Astrocyte of the cerebellum (primary cell): ENCODE measurements around the gene ASB1.

Experiments used
- DNase-seq: peaks from one replicate; pipeline ENCODE4 v3.0.0-alpha.2; 2011; ENCODE audit warnings: low read depth
- H3K4me3 ChIP-seq: 2 replicates; pipeline ENCODE4 v1.5.1; 2011; ENCODE audit warnings: mild to moderate bottlenecking, low read depth, low read length, moderate library complexity
- in situ Hi-C: cut with HindIII; loops from 2 replicates; pipeline ENCODE4 v1.10.0; 2017; ENCODE audit warnings: low sequenced_read_pairs
- TF ChIP-seq, protein P1 (sequence below): IDR thresholded peaks from 2 replicates; pipeline ENCODE4 v1.5.1; 2012; ENCODE audit warnings: low read length, low read depth, moderate library complexity, mild to moderate bottlenecking; ENCODE audit errors: missing control alignments

ASB1 gene

DNA sequence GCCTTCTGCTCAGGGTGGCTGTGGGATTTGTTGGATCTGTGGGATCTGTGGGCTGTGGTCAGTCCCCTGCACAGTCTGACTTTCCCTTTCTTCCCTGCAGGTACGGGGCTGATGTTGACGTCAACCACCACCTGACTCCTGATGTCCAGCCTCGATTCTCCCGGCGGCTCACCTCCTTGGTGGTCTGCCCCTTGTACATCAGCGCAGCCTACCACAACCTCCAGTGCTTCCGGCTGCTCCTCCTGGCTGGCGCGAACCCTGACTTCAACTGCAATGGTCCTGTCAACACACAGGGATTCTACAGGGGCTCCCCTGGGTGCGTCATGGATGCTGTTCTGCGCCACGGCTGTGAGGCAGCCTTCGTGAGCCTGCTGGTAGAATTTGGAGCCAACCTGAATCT is 17.5 kb downstream of the ASB1 start:
- no peak overlapping the region for H3K4me3 ChIP-seq
- TF ChIP-seq, protein P1, sequence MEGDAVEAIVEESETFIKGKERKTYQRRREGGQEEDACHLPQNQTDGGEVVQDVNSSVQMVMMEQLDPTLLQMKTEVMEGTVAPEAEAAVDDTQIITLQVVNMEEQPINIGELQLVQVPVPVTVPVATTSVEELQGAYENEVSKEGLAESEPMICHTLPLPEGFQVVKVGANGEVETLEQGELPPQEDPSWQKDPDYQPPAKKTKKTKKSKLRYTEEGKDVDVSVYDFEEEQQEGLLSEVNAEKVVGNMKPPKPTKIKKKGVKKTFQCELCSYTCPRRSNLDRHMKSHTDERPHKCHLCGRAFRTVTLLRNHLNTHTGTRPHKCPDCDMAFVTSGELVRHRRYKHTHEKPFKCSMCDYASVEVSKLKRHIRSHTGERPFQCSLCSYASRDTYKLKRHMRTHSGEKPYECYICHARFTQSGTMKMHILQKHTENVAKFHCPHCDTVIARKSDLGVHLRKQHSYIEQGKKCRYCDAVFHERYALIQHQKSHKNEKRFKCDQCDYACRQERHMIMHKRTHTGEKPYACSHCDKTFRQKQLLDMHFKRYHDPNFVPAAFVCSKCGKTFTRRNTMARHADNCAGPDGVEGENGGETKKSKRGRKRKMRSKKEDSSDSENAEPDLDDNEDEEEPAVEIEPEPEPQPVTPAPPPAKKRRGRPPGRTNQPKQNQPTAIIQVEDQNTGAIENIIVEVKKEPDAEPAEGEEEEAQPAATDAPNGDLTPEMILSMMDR = no peak
- in situ Hi-C loops = no loop called here
- no peak for DNase-seq

GRCh38 chr2:238445409-238446190 is 18.9 kb downstream of the ASB1 start:
- TF ChIP-seq, protein P1 = no peak
- in situ Hi-C loops = no loop called here
- DNase-seq = no peak

DNA sequence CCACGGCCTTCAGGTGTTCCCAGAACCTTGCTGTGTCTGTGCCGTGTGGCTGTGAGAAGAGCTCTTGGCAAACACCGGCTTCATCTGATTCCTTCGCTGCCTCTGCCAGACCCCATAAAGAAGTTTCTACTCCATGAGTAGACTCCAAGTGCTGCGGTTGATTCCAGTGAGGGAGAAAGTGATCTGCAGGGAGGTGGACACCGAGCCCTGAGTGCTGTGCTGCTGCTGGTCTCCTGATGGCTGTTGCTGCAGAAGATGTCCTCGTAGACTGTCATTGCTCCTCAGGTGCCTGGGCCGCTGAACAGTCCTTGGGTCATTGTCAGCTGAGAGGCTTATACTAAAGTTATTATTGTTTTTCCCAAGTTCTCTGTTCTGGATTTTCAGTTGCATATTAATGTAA is 19.6 kb downstream of the ASB1 start:
- no peak overlapping the region for H3K4me3 ChIP-seq
- no peak for DNase-seq
- TF ChIP-seq, protein P1 = no peak
- in situ Hi-C loops = no loop called here

More at GRCh38 chr2:238445409-238446190, 18.9 kb downstream of the ASB1 start:
- no peak overlapping the region for H3K4me3 ChIP-seq

- in situ Hi-C loops = no loop called here
- no peak for DNase-seq
- H3K4me3 ChIP-seq = no peak overlapping the region
- TF ChIP-seq, protein P1 = no peak
Measured at GRCh38 chr2:238448031-238448955, 21.6 kb downstream of the ASB1 start.

DNA sequence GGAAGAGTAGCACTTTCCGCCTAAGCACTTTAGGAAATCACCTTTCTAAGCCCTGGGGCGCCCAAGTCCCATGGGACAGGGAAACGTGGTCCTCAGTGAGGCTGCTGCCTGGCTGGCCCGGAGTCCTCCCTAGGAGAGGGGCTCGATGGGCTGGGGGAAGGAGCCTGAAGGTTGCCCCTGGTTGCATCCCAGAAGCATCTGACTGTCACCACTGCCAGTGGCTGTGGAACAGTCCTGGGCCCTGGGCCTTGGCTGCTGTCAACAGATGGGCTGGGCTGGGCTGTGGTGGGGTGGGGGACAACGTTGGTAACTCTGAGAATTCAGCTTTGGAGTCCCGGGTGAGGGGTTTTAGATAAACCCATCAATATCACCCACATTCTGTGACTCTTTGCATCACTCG is 22.5 kb downstream of the ASB1 start:
- H3K4me3 ChIP-seq = no peak overlapping the region
- DNase-seq = no peak
- TF ChIP-seq, protein P1 = no peak
- in situ Hi-C loops = no loop called here

GRCh38 chr2:238449909-238450417 is 23.2 kb downstream of the ASB1 start:
- no peak overlapping the region for H3K4me3 ChIP-seq
- TF ChIP-seq, protein P1 = no peak
- DNase-seq = no peak
- in situ Hi-C loops = no loop called here
